H1 (cell line): ENCODE results near the gene CNTN5. TPM values are rescaled to one million over a fixed set of nuclear protein-coding genes. Genes with fewer than 3 reads are reported as not detected.

ENCODE experiments used
- NRF1 ChIP-seq: IDR thresholded peaks from 2 replicates; pipeline ENCODE4 v1.6.1; 2011; ENCODE audit warnings: mild to moderate bottlenecking, low read depth, low read length, improper control_type of control experiment
- RAD21 ChIP-seq, 2 experiments: IDR thresholded peaks in 1 of 2; conservative IDR thresholded peaks in 1 of 2; 2 replicates each; pipeline ENCODE4 v1.6.1; 2011; ENCODE audit warnings: low read depth in 2 of 2, low read length in 2 of 2, improper control_type of control experiment in 1 of 2, inconsistent platforms in 1 of 2, mild to moderate bottlenecking in 1 of 2, moderate library complexity in 1 of 2
- polyA plus RNA-seq, 7 experiments: library from polyadenylated mRNA; depleted of rRNA in 3 of 7; stranded (reverse) in 5 of 7; unstranded in 2 of 7; fragments of >200 nt in 5 of 7; fragments of 200-250 nt in 2 of 7; gene quantifications; 1 replicate in 5 of 7; 2 replicates in 1 of 7; 4 replicates in 1 of 7; pipeline versions ENCODE4 v1.2.1 to v1.2.3, GENCODE V29; 2011 to 2013; ENCODE audit warnings: missing spikeins in 2 of 7, mixed read lengths in 2 of 7
- total RNA-seq: library from RNA; stranded (reverse); fragmentation: NEBNext Ultra II Directional; extraction: Animal tissue kit (Norgen Biotek cat#: 25700); gene quantifications from 2 replicates; pipeline ENCODE4 v1.2.1, GENCODE V29; 2021
- TF ChIP-seq, protein P1 (sequence below): IDR thresholded peaks from 2 replicates; pipeline ENCODE4 v1.6.1; 2012; ENCODE audit warnings: low read length, inconsistent platforms

Gene CNTN5
- total and polyA plus RNA-seq, 2 of the 8 experiments (the other 6 are each of a cell fraction or from before 2014, with no cell fraction given): not detected

DNA sequence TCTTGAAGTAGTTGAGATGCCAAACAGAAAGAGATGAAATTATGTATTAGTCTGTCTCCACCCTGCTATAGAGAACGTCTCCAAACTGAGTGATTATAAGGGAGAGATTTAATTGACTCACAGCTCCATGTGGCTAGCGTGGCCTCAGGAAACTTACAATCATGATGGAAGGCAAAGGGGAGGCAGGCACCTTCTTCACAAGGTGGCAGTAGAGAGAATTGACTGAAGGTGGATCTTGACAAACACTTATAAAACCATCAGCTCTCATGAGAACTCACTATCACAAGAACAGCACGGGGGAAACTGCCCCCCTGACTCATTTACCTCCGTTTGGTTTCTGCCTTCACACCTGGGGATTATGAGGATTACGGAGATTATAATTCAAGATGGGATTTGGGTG lies 794.0 kb downstream of the CNTN5 start (continued):
- TF ChIP-seq NRF1 (no peak), RAD21 (IDR thresholded peaks at IDR 0.05 in 1 of 2, conservative IDR thresholded peaks at IDR 0.05 in 1 of 2; ENCODE audit: low read depth in 2 of 2, low read length in 2 of 2) (peak; percentile 44 to 46; a peak in 3 of 4 replicates)
- TF ChIP-seq, protein P1, sequence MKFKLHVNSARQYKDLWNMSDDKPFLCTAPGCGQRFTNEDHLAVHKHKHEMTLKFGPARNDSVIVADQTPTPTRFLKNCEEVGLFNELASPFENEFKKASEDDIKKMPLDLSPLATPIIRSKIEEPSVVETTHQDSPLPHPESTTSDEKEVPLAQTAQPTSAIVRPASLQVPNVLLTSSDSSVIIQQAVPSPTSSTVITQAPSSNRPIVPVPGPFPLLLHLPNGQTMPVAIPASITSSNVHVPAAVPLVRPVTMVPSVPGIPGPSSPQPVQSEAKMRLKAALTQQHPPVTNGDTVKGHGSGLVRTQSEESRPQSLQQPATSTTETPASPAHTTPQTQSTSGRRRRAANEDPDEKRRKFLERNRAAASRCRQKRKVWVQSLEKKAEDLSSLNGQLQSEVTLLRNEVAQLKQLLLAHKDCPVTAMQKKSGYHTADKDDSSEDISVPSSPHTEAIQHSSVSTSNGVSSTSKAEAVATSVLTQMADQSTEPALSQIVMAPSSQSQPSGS: no peak
